HL-60 (cell line): ENCODE results near the gene ZBP1.

Experiments
- DNase-seq, 2 experiments: peaks; one replicate each; pipeline ENCODE4 v3.0.0-alpha.2; 2010 to 2020; ENCODE audit warnings: low read depth in 1 of 2, low spot score in 1 of 2
- H3K27ac ChIP-seq: fragments of 250-450 bp; sonication (Bioruptor Pico); replicated peaks from 2 replicates; pipeline ENCODE4 v1.5.1; 2020; ENCODE audit warnings: mild to moderate bottlenecking, moderate library complexity
- H3K27me3 ChIP-seq: fragments of 250-450 bp; sonication (Bioruptor Pico); 2 replicates; pipeline ENCODE4 v1.5.1; 2021; ENCODE audit warnings: mild to moderate bottlenecking, moderate library complexity; ENCODE audit not compliant: insufficient read depth, poor library complexity, severe bottlenecking
- H3K4me3 ChIP-seq: replicated peaks from 2 replicates; pipeline ENCODE4 v1.5.1; 2011; ENCODE audit warnings: mild to moderate bottlenecking, control low read depth, low read length; ENCODE audit not compliant: insufficient read depth
- CTCF ChIP-seq: IDR thresholded peaks from one replicate; pipeline ENCODE4 v1.5.1; 2011; ENCODE audit warnings: low read length, control low read depth, inconsistent platforms; ENCODE audit not compliant: insufficient read depth
- GABPA ChIP-seq: IDR thresholded peaks from 2 replicates; pipeline ENCODE4 v1.6.1; 2012; ENCODE audit warnings: low read depth
- POLR2AphosphoS5 ChIP-seq: IDR thresholded peaks from 2 replicates; pipeline ENCODE4 v1.6.1; 2012; ENCODE audit warnings: low read depth
- SPI1 ChIP-seq: IDR thresholded peaks from 2 replicates; pipeline ENCODE4 v1.6.1; 2012; ENCODE audit warnings: low read depth, mild to moderate bottlenecking, borderline replicate concordance
- TF ChIP-seq, protein P1 (sequence below): IDR thresholded peaks from 2 replicates; pipeline ENCODE4 v1.6.1; 2012; ENCODE audit warnings: low read depth; ENCODE audit not compliant: insufficient replicate concordance

The ZBP1 gene

GRCh38 chr20:57566803-57567459 is 53.3 kb downstream of the ZBP1 start:
- H3K27me3 ChIP-seq, result no peaks in the 10 kb centered on the region
- DNase-seq, result no peak
- H3K4me3 ChIP-seq, result no peak overlapping the region
- H3K27ac ChIP-seq, result no peak overlapping the region
- no peak for TF ChIP-seq CTCF
- no peak for TF ChIP-seq SPI1
- TF ChIP-seq, protein P1, sequence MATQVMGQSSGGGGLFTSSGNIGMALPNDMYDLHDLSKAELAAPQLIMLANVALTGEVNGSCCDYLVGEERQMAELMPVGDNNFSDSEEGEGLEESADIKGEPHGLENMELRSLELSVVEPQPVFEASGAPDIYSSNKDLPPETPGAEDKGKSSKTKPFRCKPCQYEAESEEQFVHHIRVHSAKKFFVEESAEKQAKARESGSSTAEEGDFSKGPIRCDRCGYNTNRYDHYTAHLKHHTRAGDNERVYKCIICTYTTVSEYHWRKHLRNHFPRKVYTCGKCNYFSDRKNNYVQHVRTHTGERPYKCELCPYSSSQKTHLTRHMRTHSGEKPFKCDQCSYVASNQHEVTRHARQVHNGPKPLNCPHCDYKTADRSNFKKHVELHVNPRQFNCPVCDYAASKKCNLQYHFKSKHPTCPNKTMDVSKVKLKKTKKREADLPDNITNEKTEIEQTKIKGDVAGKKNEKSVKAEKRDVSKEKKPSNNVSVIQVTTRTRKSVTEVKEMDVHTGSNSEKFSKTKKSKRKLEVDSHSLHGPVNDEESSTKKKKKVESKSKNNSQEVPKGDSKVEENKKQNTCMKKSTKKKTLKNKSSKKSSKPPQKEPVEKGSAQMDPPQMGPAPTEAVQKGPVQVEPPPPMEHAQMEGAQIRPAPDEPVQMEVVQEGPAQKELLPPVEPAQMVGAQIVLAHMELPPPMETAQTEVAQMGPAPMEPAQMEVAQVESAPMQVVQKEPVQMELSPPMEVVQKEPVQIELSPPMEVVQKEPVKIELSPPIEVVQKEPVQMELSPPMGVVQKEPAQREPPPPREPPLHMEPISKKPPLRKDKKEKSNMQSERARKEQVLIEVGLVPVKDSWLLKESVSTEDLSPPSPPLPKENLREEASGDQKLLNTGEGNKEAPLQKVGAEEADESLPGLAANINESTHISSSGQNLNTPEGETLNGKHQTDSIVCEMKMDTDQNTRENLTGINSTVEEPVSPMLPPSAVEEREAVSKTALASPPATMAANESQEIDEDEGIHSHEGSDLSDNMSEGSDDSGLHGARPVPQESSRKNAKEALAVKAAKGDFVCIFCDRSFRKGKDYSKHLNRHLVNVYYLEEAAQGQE, result no peak
- TF ChIP-seq POLR2AphosphoS5, result no peak
- TF ChIP-seq GABPA, result no peak

DNA sequence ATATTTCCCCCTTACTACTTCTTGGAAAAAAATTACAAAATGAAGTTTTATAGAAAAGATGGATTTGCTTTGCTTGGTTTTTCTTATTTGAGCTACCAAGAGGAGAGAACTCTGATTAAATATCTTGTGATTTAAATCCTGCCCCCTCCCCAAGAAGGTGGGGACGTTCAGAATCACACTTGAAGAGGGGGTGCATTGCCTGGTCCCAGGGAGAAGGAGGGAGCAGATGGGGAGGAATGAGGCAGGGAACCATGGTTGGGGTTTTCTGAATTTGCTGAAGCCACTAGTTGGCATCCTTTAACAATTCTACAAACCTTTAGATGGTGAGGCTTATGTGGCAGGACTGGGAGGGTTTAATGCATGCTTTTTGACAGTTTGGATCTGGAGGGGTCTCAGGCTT is 53.8 kb downstream of the ZBP1 start:
- no peak for DNase-seq
- H3K27me3 ChIP-seq, result no peaks in the 10 kb centered on the region
- TF ChIP-seq CTCF (no peak), POLR2AphosphoS5 (no peak), GABPA (no peak), SPI1 (no peak)
- TF ChIP-seq, protein P1, result no peak
- H3K27ac ChIP-seq, result no peak overlapping the region
- H3K4me3 ChIP-seq, result no peak overlapping the region

DNA sequence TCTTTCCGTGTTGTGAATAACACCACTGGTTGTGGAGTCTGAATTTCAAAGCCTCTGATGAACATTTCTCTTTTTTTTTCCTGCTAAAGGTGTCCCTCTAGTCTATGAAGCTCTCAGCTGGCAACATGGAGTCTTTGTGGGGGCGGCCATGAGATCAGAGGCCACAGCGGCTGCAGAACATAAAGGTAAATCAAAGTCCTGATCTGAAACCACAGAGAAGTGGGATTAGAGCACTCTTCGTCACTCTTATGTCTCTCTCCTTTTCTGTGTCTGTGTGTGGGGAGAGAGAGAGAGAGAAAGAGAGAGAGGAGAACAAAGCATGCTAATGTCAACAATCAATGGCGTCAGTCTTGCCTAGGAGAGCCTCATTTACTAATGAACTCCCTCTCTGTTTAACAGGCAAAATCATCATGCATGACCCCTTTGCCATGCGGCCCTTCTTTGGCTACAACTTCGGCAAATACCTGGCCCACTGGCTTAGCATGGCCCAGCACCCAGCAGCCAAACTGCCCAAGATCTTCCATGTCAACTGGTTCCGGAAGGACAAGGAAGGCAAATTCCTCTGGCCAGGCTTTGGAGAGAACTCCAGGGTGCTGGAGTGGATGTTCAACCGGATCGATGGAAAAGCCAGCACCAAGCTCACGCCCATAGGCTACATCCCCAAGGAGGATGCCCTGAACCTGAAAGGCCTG is 55.1 kb downstream of the ZBP1 start:
- Histone ChIP-seq H3K27me3 (no peaks in the 10 kb centered on the region), H3K27ac (no peak overlapping the region), H3K4me3 (no peak overlapping the region)
- no peak for TF ChIP-seq POLR2AphosphoS5
- no peak for TF ChIP-seq CTCF
- TF ChIP-seq, protein P1, result no peak
- DNase-seq, result no peak
